SU-DHL-6 (cell line): Measurements from ENCODE around the gene PRKN.

Experiments
- EZH2phosphoT487 ChIP-seq: fragments of 200-600 bp; sonication (generic), shearing (Covaris generic); conservative IDR thresholded peaks from 2 replicates; pipeline ENCODE4 v1.6.1; 2018; ENCODE audit warnings: mild to moderate bottlenecking, antibody characterized with exemption, low read length, moderate library complexity, mixed read lengths
- TF ChIP-seq, protein P1 (sequence below): fragments of 200-600 bp; sonication (generic); IDR thresholded peaks from one replicate; pipeline ENCODE4 v1.5.1; 2017; ENCODE audit warnings: antibody characterized with exemption, mild to moderate bottlenecking, low read length, moderate library complexity; ENCODE audit not compliant: insufficient read depth, poor library complexity, severe bottlenecking

GRCh38 chr6:162442687-162443086, 284.9 kb downstream of the PRKN start:
- TF ChIP-seq, protein P1, sequence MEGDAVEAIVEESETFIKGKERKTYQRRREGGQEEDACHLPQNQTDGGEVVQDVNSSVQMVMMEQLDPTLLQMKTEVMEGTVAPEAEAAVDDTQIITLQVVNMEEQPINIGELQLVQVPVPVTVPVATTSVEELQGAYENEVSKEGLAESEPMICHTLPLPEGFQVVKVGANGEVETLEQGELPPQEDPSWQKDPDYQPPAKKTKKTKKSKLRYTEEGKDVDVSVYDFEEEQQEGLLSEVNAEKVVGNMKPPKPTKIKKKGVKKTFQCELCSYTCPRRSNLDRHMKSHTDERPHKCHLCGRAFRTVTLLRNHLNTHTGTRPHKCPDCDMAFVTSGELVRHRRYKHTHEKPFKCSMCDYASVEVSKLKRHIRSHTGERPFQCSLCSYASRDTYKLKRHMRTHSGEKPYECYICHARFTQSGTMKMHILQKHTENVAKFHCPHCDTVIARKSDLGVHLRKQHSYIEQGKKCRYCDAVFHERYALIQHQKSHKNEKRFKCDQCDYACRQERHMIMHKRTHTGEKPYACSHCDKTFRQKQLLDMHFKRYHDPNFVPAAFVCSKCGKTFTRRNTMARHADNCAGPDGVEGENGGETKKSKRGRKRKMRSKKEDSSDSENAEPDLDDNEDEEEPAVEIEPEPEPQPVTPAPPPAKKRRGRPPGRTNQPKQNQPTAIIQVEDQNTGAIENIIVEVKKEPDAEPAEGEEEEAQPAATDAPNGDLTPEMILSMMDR, result no peak
- TF ChIP-seq EZH2phosphoT487, result no peak
